NCI-H1092 treated with DMSO at 0.1 percent for 48 hours (cell line): ENCODE data around the gene CFL2.
"Not testable (repeated sequence)": the region's sequence is repeated elsewhere in the genome, so short reads cannot be mapped to it uniquely, and the experiment has no call there.

Experiments
- DNase-seq: peaks from one replicate; lab custom pipeline; 2025; lab: John Stamatoyannopoulos, UW

CFL2 gene

GRCh38 chr14:34714320-34715126 is at the start of gene CFL2:
CFL2 (minus strand) TSS chr14:34714593; CDS start chr14:34714540, 53 bp downstream.
- peak; percentile 90 for DNase-seq

GRCh38 chr14:34755215-34755614 is 40.8 kb upstream of the CFL2 start:
- no peak for DNase-seq

- no peak for DNase-seq
Measured at GRCh38 chr14:34754687-34755086, 40.3 kb upstream of the CFL2 start.

GRCh38 chr14:34750670-34751069 is 36.3 kb upstream of the CFL2 start:
- DNase-seq: no peak

GRCh38 chr14:34750233-34750632 is 35.8 kb upstream of the CFL2 start:
- no peak for DNase-seq

- DNase-seq: no peak
Measured at GRCh38 chr14:34749408-34749807, 35.0 kb upstream of the CFL2 start.

GRCh38 chr14:34742270-34743115 is 28.1 kb upstream of the CFL2 start:
- DNase-seq: no peak

- DNase-seq: no peak
Measured at GRCh38 chr14:34741840-34742239, 27.4 kb upstream of the CFL2 start.

GRCh38 chr14:34740139-34740538 is 25.7 kb upstream of the CFL2 start:
- DNase-seq: not testable (repeated sequence)

- DNase-seq: not testable (repeated sequence)
Measured at GRCh38 chr14:34737079-34737478, 22.7 kb upstream of the CFL2 start.

GRCh38 chr14:34733245-34733644 is 18.9 kb upstream of the CFL2 start:
- no peak for DNase-seq

- DNase-seq: no peak
Measured at GRCh38 chr14:34732802-34733201, 18.4 kb upstream of the CFL2 start.

- DNase-seq: no peak
Measured at GRCh38 chr14:34723867-34724266, 9.5 kb upstream of the CFL2 start.

- DNase-seq: peak; percentile 67
Measured at GRCh38 chr14:34722723-34723545, 8.5 kb upstream of the CFL2 start.

GRCh38 chr14:34721129-34721528 is 6.7 kb upstream of the CFL2 start:
- DNase-seq: no peak

GRCh38 chr14:34718750-34719304 is 4.4 kb upstream of the CFL2 start:
- DNase-seq: no peak

GRCh38 chr14:34715127-34715863 is 902 bp upstream of the CFL2 start:
- DNase-seq: peak; percentile 55

GRCh38 chr14:34713681-34714319 is 593 bp downstream of the CFL2 start:
- DNase-seq: peak; percentile 65

GRCh38 chr14:34713122-34713680 is 1.2 kb downstream of the CFL2 start:
- no peak for DNase-seq
